Measurements from ENCODE around the gene PRKCG. TPM values are rescaled to one million over a fixed set of nuclear protein-coding genes. Genes with fewer than 3 reads are reported as not detected.

Gene PRKCG
- total and polyA plus RNA-seq, 2 experiments from 2014 or later: 0.18 TPM; not detected in 1

DNA sequence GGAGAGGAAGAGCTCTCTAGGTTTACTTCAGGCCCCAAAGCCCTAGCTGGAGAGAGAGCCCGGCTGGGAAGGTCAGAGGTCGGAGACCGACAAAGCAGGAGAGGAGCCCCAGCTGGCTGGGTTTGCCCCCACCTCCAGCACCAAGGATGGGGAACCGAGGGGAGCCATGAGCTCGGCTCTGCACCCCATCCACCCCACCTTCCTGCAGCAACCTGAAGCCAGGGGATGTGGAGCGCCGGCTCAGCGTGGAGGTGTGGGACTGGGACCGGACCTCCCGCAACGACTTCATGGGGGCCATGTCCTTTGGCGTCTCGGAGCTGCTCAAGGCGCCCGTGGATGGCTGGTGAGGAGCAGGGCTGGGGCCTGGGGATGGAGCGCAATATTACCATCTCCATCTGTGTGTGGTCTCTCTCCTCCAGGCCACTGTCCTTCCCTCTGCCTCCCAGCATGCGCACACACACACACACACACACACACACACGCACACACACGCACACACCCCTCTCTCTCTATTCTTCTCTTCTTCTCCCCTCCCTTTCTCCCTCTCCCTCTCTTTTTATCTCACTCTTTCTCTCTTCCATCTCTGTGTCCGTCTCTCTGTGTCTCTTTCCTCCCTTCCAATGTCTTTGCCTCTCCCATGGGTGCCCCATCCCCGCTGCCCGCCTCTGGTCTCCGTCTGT, 10.4 kb downstream of the PRKCG start:
- TF ChIP-seq EZH2 (IDR thresholded peaks at IDR 0.05; ENCODE audit: borderline replicate concordance): no peak
- TF ChIP-seq, protein P1, sequence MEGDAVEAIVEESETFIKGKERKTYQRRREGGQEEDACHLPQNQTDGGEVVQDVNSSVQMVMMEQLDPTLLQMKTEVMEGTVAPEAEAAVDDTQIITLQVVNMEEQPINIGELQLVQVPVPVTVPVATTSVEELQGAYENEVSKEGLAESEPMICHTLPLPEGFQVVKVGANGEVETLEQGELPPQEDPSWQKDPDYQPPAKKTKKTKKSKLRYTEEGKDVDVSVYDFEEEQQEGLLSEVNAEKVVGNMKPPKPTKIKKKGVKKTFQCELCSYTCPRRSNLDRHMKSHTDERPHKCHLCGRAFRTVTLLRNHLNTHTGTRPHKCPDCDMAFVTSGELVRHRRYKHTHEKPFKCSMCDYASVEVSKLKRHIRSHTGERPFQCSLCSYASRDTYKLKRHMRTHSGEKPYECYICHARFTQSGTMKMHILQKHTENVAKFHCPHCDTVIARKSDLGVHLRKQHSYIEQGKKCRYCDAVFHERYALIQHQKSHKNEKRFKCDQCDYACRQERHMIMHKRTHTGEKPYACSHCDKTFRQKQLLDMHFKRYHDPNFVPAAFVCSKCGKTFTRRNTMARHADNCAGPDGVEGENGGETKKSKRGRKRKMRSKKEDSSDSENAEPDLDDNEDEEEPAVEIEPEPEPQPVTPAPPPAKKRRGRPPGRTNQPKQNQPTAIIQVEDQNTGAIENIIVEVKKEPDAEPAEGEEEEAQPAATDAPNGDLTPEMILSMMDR (IDR thresholded peaks at IDR 0.05; ENCODE audit: poor library complexity): no peak
- TF ChIP-seq EZH2phosphoT487 (IDR thresholded peaks at IDR 0.05; ENCODE audit: low read depth, severe bottlenecking, unreplicated experiment): no peak
- Histone ChIP-seq H3K4me1 (ENCODE audit: insufficient read depth) (no peaks in the 10 kb centered on the region), H3K9me3 (ENCODE audit: low read depth) (no peaks in the 10 kb centered on the region), H3K36me3 (replicated peaks; ENCODE audit: insufficient read depth, low read depth) (no peaks in the 10 kb centered on the region), H3K9me2 (replicated peaks; ENCODE audit: insufficient read depth) (no peaks in the 10 kb centered on the region), H3K4me2 (no peak overlapping the region), H4K20me1 (ENCODE audit: insufficient read depth, poor library complexity, severe bottlenecking) (no peaks in the 10 kb centered on the region), H3K4me3 (no peak overlapping the region), H3K27me3 (peaks cover 13% of the 10 kb centered on the region), H3K27ac (no peak overlapping the region), H2AFZ (no peak overlapping the region), H3K79me2 (no peaks in the 10 kb centered on the region)
- no peak for DNase-seq (ENCODE audit: low spot score)
- 83% methylated on average over 21 of the region's 23 CpGs for whole genome bisulfite sequencing (ENCODE audit: low lambda C conversion rate, missing lambda C conversion rate)

DNA sequence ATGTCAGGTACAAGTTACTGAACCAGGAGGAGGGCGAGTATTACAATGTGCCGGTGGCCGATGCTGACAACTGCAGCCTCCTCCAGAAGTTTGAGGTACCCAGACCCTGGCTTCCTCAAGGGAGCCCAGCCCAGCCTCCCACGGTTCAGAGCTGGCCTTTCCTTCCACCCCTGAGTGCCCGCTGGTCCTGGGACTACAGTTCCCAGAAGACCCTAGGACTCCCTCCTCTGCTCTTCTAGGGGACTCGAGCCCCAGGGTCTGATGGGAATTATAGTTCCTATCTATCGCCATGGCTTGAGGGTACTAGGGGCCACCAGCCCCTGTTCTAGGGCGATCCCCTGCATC, 11.0 kb downstream of the PRKCG start:
- Histone ChIP-seq H3K27me3 (peaks cover 18% of the 10 kb centered on the region), H3K9me3 (ENCODE audit: low read depth) (no peaks in the 10 kb centered on the region), H3K4me2 (no peak overlapping the region), H3K4me1 (ENCODE audit: insufficient read depth) (no peaks in the 10 kb centered on the region), H3K79me2 (no peaks in the 10 kb centered on the region), H3K36me3 (replicated peaks; ENCODE audit: insufficient read depth, low read depth) (no peaks in the 10 kb centered on the region), H3K9me2 (replicated peaks; ENCODE audit: insufficient read depth) (no peaks in the 10 kb centered on the region), H3K27ac (no peak overlapping the region), H4K20me1 (ENCODE audit: insufficient read depth, poor library complexity, severe bottlenecking) (no peaks in the 10 kb centered on the region), H3K4me3 (no peak overlapping the region), H2AFZ (no peak overlapping the region)
- 70% methylated on average over 8 of the region's 8 CpGs for WGBS (ENCODE audit: low lambda C conversion rate, missing lambda C conversion rate)
- no peak for TF ChIP-seq EZH2phosphoT487 (IDR thresholded peaks at IDR 0.05; ENCODE audit: low read depth, severe bottlenecking, unreplicated experiment)
- TF ChIP-seq, protein P1 (IDR thresholded peaks at IDR 0.05; ENCODE audit: poor library complexity): no peak
- no peak for TF ChIP-seq EZH2 (IDR thresholded peaks at IDR 0.05; ENCODE audit: borderline replicate concordance)
- DNase-seq (ENCODE audit: low spot score): no peak

DNA sequence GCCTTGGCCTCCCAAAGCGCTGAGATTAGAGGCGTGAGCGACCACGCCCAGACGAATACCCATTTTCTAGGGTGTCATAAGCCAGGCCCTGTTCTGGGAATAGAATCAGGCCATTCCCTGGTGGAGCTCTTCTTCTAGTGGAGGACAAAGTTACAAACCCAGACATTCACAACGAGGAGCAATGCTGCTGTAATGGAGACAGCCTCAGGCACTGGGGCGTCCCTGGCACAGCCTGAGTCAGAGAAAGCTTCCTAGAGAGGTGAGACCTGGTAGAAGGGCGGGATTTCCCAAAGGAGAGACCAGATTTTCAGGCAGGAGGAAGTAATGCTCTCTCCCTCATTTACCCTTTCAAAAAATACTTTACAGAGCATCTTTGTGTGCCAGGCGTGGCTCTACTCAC, 12.7 kb downstream of the PRKCG start:
- H3K36me3 ChIP-seq (replicated peaks; ENCODE audit: insufficient read depth, low read depth): no peaks in the 10 kb centered on the region
- H3K79me2 ChIP-seq: no peaks in the 10 kb centered on the region
- no peak overlapping the region for H3K4me3 ChIP-seq
- no peaks in the 10 kb centered on the region for H3K4me1 ChIP-seq (ENCODE audit: insufficient read depth)
- H3K9me3 ChIP-seq (ENCODE audit: low read depth): no peaks in the 10 kb centered on the region
- no peak overlapping the region for H3K4me2 ChIP-seq
- 84% methylated on average over 9 of the region's 9 CpGs for WGBS (ENCODE audit: low lambda C conversion rate, missing lambda C conversion rate)
- DNase-seq (ENCODE audit: low spot score): no peak
- no peak overlapping the region for H3K27ac ChIP-seq
- no peak overlapping the region for H2AFZ ChIP-seq
- no peaks in the 10 kb centered on the region for H4K20me1 ChIP-seq (ENCODE audit: insufficient read depth, poor library complexity, severe bottlenecking)
- peaks cover 22% of the 10 kb centered on the region for H3K27me3 ChIP-seq
- TF ChIP-seq EZH2 (IDR thresholded peaks at IDR 0.05; ENCODE audit: borderline replicate concordance) (no peak), EZH2phosphoT487 (IDR thresholded peaks at IDR 0.05; ENCODE audit: low read depth, severe bottlenecking, unreplicated experiment) (no peak)
- TF ChIP-seq, protein P1 (IDR thresholded peaks at IDR 0.05; ENCODE audit: poor library complexity): no peak
- H3K9me2 ChIP-seq (replicated peaks; ENCODE audit: insufficient read depth): no peaks in the 10 kb centered on the region

Measured in hepatocyte (in vitro differentiated cells).